CD8-positive, alpha-beta memory T cell (primary cell): ENCODE measurements around the gene UCN. TPM values are rescaled to one million over a fixed set of nuclear protein-coding genes. Genes with fewer than 3 reads are reported as not detected.
"Not testable (repeated sequence)": the region's sequence is repeated elsewhere in the genome, so short reads cannot be mapped to it uniquely, and the experiment has no call there.

Experiments used
- CTCF ChIA-PET: fragments of 350-600 bp; sonication (Branson Sonifier 250); formaldehyde crosslinking; loops from one replicate; lab custom pipeline; 2021; ENCODE audit warnings: antibody characterized with exemption; lab: Charles Lee
- POLR2A ChIA-PET: fragments of 350-600 bp; sonication (Branson Sonifier 250); formaldehyde crosslinking; loops from one replicate; lab custom pipeline; 2021; ENCODE audit warnings: antibody characterized with exemption; lab: Charles Lee
- DNase-seq, 5 donors: peaks; one replicate each; pipeline versions ENCODE4 v3.0.0 to v3.0.0-alpha.2; 2020 to 2022; ENCODE audit warnings: mixed read lengths in 1 of 5
- H3K27ac ChIP-seq: one replicate; pipeline ENCODE4 v1.7.0; 2013; ENCODE audit warnings: low read depth, mild to moderate bottlenecking, low read length, moderate library complexity
- H3K27me3 ChIP-seq: 2 replicates; pipeline ENCODE4 v1.7.0; 2013; ENCODE audit warnings: low read length, mild to moderate bottlenecking; ENCODE audit not compliant: insufficient read depth, poor library complexity, severe bottlenecking
- H3K36me3 ChIP-seq: 2 replicates; pipeline ENCODE4 v1.7.0; 2013; ENCODE audit warnings: mild to moderate bottlenecking, low read length, moderate library complexity; ENCODE audit not compliant: insufficient read depth
- H3K4me1 ChIP-seq: 2 replicates; pipeline ENCODE4 v1.7.0; 2013; ENCODE audit warnings: mild to moderate bottlenecking, low read length, moderate library complexity; ENCODE audit not compliant: insufficient read depth
- H3K4me3 ChIP-seq: 2 replicates; pipeline ENCODE4 v1.7.0; 2013; ENCODE audit warnings: mild to moderate bottlenecking, low read length
- H3K9me3 ChIP-seq: 2 replicates; pipeline ENCODE4 v1.7.0; 2013; ENCODE audit warnings: mild to moderate bottlenecking, low read length
- H3K27ac Mint-ChIP-seq, 8 donors: one replicate each; pipeline ENCODE4 v1.8.0; 2020 to 2021; ENCODE audit warnings: mixed read lengths in 8 of 8, mild to moderate bottlenecking in 6 of 8, inconsistent platforms in 3 of 8, moderate library complexity in 3 of 8
- H3K27me3 Mint-ChIP-seq, 2 donors: one replicate each; pipeline ENCODE4 v1.8.0; 2020 to 2021; ENCODE audit warnings: mixed read lengths in 2 of 2, mild to moderate bottlenecking in 1 of 2, moderate library complexity in 1 of 2
- H3K36me3 Mint-ChIP-seq, 3 donors: one replicate each; pipeline ENCODE4 v1.8.0; 2020 to 2021; ENCODE audit warnings: mixed read lengths in 3 of 3, inconsistent platforms in 1 of 3, mild to moderate bottlenecking in 1 of 3
- H3K4me1 Mint-ChIP-seq, 3 donors: one replicate each; pipeline ENCODE4 v1.8.0; 2020 to 2021; ENCODE audit warnings: mixed read lengths in 3 of 3, inconsistent platforms in 1 of 3, mild to moderate bottlenecking in 1 of 3
- H3K4me3 Mint-ChIP-seq, 7 donors: one replicate each; pipeline ENCODE4 v1.8.0; 2020 to 2021; ENCODE audit warnings: mixed read lengths in 7 of 7, mild to moderate bottlenecking in 6 of 7, moderate library complexity in 4 of 7, inconsistent platforms in 2 of 7
- H3K9me3 Mint-ChIP-seq, 5 donors: one replicate each; pipeline ENCODE4 v1.8.0; 2020 to 2022; ENCODE audit warnings: mixed read lengths in 5 of 5, mild to moderate bottlenecking in 3 of 5, moderate library complexity in 2 of 5, inconsistent platforms in 1 of 5
- polyA plus RNA-seq: library from polyadenylated mRNA; unstranded; fragments of 300-500 nt; fragmentation: Illumina TruSeq; gene quantifications from one replicate; pipeline ENCODE4 v1.2.3, GENCODE V29; 2021
- total RNA-seq, 2 experiments: library from RNA; stranded (reverse); gene quantifications; one replicate each; pipeline ENCODE4 v1.2.3, GENCODE V29; 2021

Gene UCN
- total and polyA plus RNA-seq, 3 experiments from 2014 or later, result 0.71 to 2.6 (median 1.7) TPM

GRCh38 chr2:27322766-27323595 lies 14.7 kb upstream of the UCN start, which contains the start of gene MPV17:
Gene MPV17 (minus strand): TSS chr2:27323097. CDS start chr2:27322517, 580 bp downstream.
- peaks cover 19 to 36% (median 21%) of the 10 kb centered on the region in 3 donors for H3K4me1 Mint-ChIP-seq
- H3K4me3 Mint-ChIP-seq, result peak within 1 kb of the TSS; percentile 91 to 99 (median 97)
- POLR2A ChIA-PET, result interaction anchor here (1.0 to 1.2 kb wide), 2 partner anchors 86 to 1445 kb away, joined by 3 to 4 read pairs; partner anchors contain the start of genes ASXL2 and PPM1G
- Histone ChIP-seq H3K4me1 (peaks cover 15% of the 10 kb centered on the region), H3K9me3 (no peaks in the 10 kb centered on the region), H3K27me3 (no peaks in the 10 kb centered on the region), H3K4me3 (peak within 1 kb of the TSS; percentile 87), H3K36me3 (peaks cover 3% of the 10 kb centered on the region), H3K27ac (peak within 1 kb of the TSS; percentile 89)
- CTCF ChIA-PET, result interaction anchor here (0.9 to 5.9 kb wide), 4 partner anchors 19 to 106 kb away, joined by 3 to 27 read pairs (median 6); partner anchors contain the start of genes EIF2B4, NRBP1 and SNX17
- H3K36me3 Mint-ChIP-seq, result peaks cover 0 to 33% (median 13%) of the 10 kb centered on the region in 3 donors
- no peaks in the 10 kb centered on the region for H3K9me3 Mint-ChIP-seq
- H3K27me3 Mint-ChIP-seq, result no peaks in the 10 kb centered on the region
- DNase-seq, result peak; percentile 78 to 91 (median 80)
- H3K27ac Mint-ChIP-seq, result peak within 1 kb of the TSS; percentile 94 to 100 (median 99)

- H3K27me3 Mint-ChIP-seq, result no peaks in the 10 kb centered on the region
- no peaks in the 10 kb centered on the region for H3K9me3 ChIP-seq
- ChIA-PET CTCF (interaction anchor here (0.9 to 5.9 kb wide), 3 partner anchors 19 to 48 kb away, joined by 4 to 27 read pairs (median 7); partner anchors contain the start of genes EIF2B4 and SNX17), POLR2A (interaction anchor here (0.5 to 1.2 kb wide), 3 partner anchors 13 to 1444 kb away, joined by 3 to 6 read pairs (median 4); partner anchors contain the start of genes ASXL2 and PPM1G)
- no peaks in the 10 kb centered on the region for H3K9me3 Mint-ChIP-seq
- peak overlapping the region; percentile 94 to 100 (median 99) for H3K27ac Mint-ChIP-seq
- peak in 2 of 5 donors; percentile 5 to 19 for DNase-seq
- no peaks in the 10 kb centered on the region for H3K27me3 ChIP-seq
- H3K27ac ChIP-seq, result peak overlapping the region; percentile 89
- H3K36me3 ChIP-seq, result no peaks in the 10 kb centered on the region
- H3K36me3 Mint-ChIP-seq, result peaks cover 0 to 33% (median 11%) of the 10 kb centered on the region in 3 donors
- H3K4me3 Mint-ChIP-seq, result peak overlapping the region; percentile 91 to 99 (median 97)
- H3K4me1 ChIP-seq, result peaks cover 15% of the 10 kb centered on the region
- peak overlapping the region; percentile 87 for H3K4me3 ChIP-seq
- peaks cover 19 to 36% (median 21%) of the 10 kb centered on the region in 3 donors for H3K4me1 Mint-ChIP-seq
Observed at GRCh38 chr2:27322301-27322765, 14.1 kb upstream of the UCN start.

- ChIA-PET CTCF (interaction anchor here (0.6 to 5.9 kb wide), 4 partner anchors 17 to 363 kb away, joined by 3 to 27 read pairs (median 5); partner anchors contain the start of genes EIF2B4 and SNX17), POLR2A (no interaction called here)
- DNase-seq, result no peak
- Histone ChIP-seq H3K27ac (no peak overlapping the region), H3K36me3 (no peaks in the 10 kb centered on the region), H3K4me1 (peaks cover 15% of the 10 kb centered on the region), H3K4me3 (no peak overlapping the region), H3K27me3 (no peaks in the 10 kb centered on the region), H3K9me3 (no peaks in the 10 kb centered on the region)
- Mint-ChIP-seq H3K9me3 (no peaks in the 10 kb centered on the region), H3K4me1 (peaks cover 19 to 36% (median 21%) of the 10 kb centered on the region in 3 donors), H3K27ac (peak overlapping the region in 2 of 8 donors; percentile 42 to 94), H3K4me3 (peak overlapping the region in 3 of 7 donors; percentile 32 to 97 (median 44)), H3K36me3 (peaks cover 0 to 30% (median 6%) of the 10 kb centered on the region in 3 donors), H3K27me3 (no peaks in the 10 kb centered on the region)
Observed at GRCh38 chr2:27320958-27321543, 12.8 kb upstream of the UCN start.

DNA sequence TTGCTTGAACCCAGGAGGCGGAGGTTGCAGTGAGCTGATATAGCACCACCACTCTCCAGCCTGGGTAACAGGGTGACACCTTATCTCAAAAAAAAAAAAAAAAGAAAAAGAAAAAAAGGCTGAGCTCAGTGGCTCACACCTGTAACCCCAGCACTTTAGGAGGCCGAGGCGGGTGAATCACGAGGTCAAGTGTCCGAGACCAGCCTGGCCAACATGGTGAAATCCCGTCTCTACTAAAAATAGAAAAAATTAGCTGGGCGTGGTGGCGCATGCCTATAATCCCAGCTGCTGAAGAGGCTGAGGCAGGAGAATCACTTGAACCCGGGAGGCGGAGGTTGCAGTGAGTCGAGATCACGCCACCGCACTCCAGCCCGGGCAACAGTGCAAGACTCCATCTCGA lies 11.6 kb upstream of the UCN start:
- not testable (repeated sequence) for H3K4me3 Mint-ChIP-seq, H3K27ac Mint-ChIP-seq, H3K9me3 ChIP-seq, H3K9me3 Mint-ChIP-seq, H3K27me3 ChIP-seq, H3K27me3 Mint-ChIP-seq, H3K27ac ChIP-seq, DNase-seq, H3K4me3 ChIP-seq, H3K36me3 ChIP-seq
- POLR2A ChIA-PET, result interaction anchor here (0.7 kb wide), 2 partner anchors 351 to 1619 kb away, joined by 4 to 5 read pairs; no protein-coding TSS in a partner anchor
- Mint-ChIP-seq H3K36me3 (peaks cover 0 to 27% (median 2%) of the 10 kb centered on the region in 3 donors), H3K4me1 (peaks cover 19 to 36% (median 21%) of the 10 kb centered on the region in 3 donors)
- CTCF ChIA-PET, result interaction anchor here (5.9 kb wide), 1 partner anchor 16 kb away, joined by 27 read pairs; no protein-coding TSS in a partner anchor
- peaks cover 15% of the 10 kb centered on the region for H3K4me1 ChIP-seq

- Mint-ChIP-seq H3K36me3 (peaks cover 5 to 25% (median 6%) of the 10 kb centered on the region in 3 donors), H3K9me3 (no peaks in the 10 kb centered on the region), H3K27me3 (no peaks in the 10 kb centered on the region), H3K4me3 (no peak overlapping the region), H3K4me1 (peaks cover 4 to 11% (median 6%) of the 10 kb centered on the region in 3 donors), H3K27ac (no peak overlapping the region)
- CTCF ChIA-PET, result interaction anchor here (3.3 kb wide), 1 partner anchor 13 kb away, joined by 16 read pairs; no protein-coding TSS in a partner anchor
- H3K27me3 ChIP-seq, result no peaks in the 10 kb centered on the region
- H3K36me3 ChIP-seq, result peaks cover 3% of the 10 kb centered on the region
- H3K27ac ChIP-seq, result no peak overlapping the region
- POLR2A ChIA-PET, result no interaction called here
- H3K4me1 ChIP-seq, result peaks cover 2% of the 10 kb centered on the region
- no peaks in the 10 kb centered on the region for H3K9me3 ChIP-seq
- DNase-seq, result no peak
- no peak overlapping the region for H3K4me3 ChIP-seq
Observed at GRCh38 chr2:27316655-27317412, 8.6 kb upstream of the UCN start.

GRCh38 chr2:27315122-27315521 lies 6.9 kb upstream of the UCN start:
- Mint-ChIP-seq H3K4me3 (no peak overlapping the region), H3K27me3 (no peaks in the 10 kb centered on the region), H3K9me3 (no peaks in the 10 kb centered on the region), H3K36me3 (peaks cover 5 to 27% (median 7%) of the 10 kb centered on the region in 3 donors), H3K27ac (no peak overlapping the region), H3K4me1 (peaks cover 0 to 1% (median 0%) of the 10 kb centered on the region in 3 donors)
- Histone ChIP-seq H3K4me3 (no peak overlapping the region), H3K9me3 (no peaks in the 10 kb centered on the region), H3K36me3 (peaks cover 8% of the 10 kb centered on the region), H3K4me1 (no peaks in the 10 kb centered on the region), H3K27me3 (no peaks in the 10 kb centered on the region), H3K27ac (no peak overlapping the region)
- ChIA-PET CTCF (interaction anchor here (3.3 kb wide), 1 partner anchor 11 kb away, joined by 16 read pairs; no protein-coding TSS in a partner anchor), POLR2A (no interaction called here)
- no peak for DNase-seq

DNA sequence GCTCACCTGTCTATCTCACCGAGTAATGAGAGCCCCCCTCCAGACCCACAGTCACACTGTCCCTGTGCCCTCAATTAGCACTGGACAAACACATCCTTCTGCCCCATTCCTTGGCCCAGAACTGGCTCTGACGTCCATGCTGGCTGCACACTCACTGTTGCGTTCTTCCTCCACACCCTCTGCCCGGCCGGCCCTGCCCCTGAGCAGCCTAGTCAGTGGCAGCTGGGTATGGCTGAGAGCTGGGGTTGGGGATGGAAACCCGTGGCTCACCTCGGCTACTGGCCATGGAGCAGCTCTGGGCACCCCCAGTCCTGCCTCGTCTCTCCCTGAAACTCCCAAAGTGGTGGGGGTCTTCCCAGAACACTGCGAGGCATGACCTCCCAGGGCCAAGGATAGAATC lies 6.5 kb upstream of the UCN start:
- peaks cover 0 to 1% (median 0%) of the 10 kb centered on the region in 3 donors for H3K4me1 Mint-ChIP-seq
- ChIA-PET POLR2A (no interaction called here), CTCF (interaction anchor here (3.3 kb wide), 1 partner anchor 11 kb away, joined by 16 read pairs; no protein-coding TSS in a partner anchor)

More for the DNA sequence above, 6.5 kb upstream of the UCN start:
- no peak for DNase-seq
- Histone ChIP-seq H3K36me3 (peaks cover 8% of the 10 kb centered on the region), H3K9me3 (no peaks in the 10 kb centered on the region), H3K4me3 (no peak overlapping the region), H3K27ac (no peak overlapping the region), H3K4me1 (no peaks in the 10 kb centered on the region), H3K27me3 (no peaks in the 10 kb centered on the region)
- Mint-ChIP-seq H3K27me3 (peaks cover 0 to 1% of the 10 kb centered on the region in 2 donors), H3K9me3 (no peaks in the 10 kb centered on the region), H3K36me3 (peaks cover 7 to 29% (median 8%) of the 10 kb centered on the region in 3 donors), H3K4me3 (no peak overlapping the region), H3K27ac (peak overlapping the region in 1 of 8 donors; percentile 30)
